Ishikawa (cell line): ENCODE measurements around the gene LUM.

ENCODE experiments used
- CEBPB ChIP-seq: IDR thresholded peaks from 2 replicates; pipeline ENCODE4 v1.6.1; 2012
- CREB1 ChIP-seq: IDR thresholded peaks from 2 replicates; pipeline ENCODE4 v1.6.1; 2012; ENCODE audit warnings: low read depth
- EGR1 ChIP-seq: IDR thresholded peaks from 2 replicates; pipeline ENCODE4 v1.6.1; 2012
- EP300 ChIP-seq: IDR thresholded peaks from 2 replicates; pipeline ENCODE4 v1.6.1; 2012; ENCODE audit warnings: borderline replicate concordance
- FOXM1 ChIP-seq: IDR thresholded peaks from 2 replicates; pipeline ENCODE4 v1.6.1; 2012; ENCODE audit warnings: low read depth, borderline replicate concordance
- NFIC ChIP-seq: IDR thresholded peaks from 2 replicates; pipeline ENCODE4 v1.6.1; 2012
- RAD21 ChIP-seq: IDR thresholded peaks from 2 replicates; pipeline ENCODE4 v1.6.1; 2012; ENCODE audit warnings: low read depth
- REST ChIP-seq: IDR thresholded peaks from 2 replicates; pipeline ENCODE4 v1.6.1; 2012; ENCODE audit warnings: low read depth, mild to moderate bottlenecking
- TAF1 ChIP-seq: IDR thresholded peaks from 2 replicates; pipeline ENCODE4 v1.6.1; 2012; ENCODE audit warnings: low read depth, mild to moderate bottlenecking
- TCF12 ChIP-seq: IDR thresholded peaks from 2 replicates; pipeline ENCODE4 v1.6.1; 2012; ENCODE audit warnings: low read depth
- TEAD4 ChIP-seq: IDR thresholded peaks from 2 replicates; pipeline ENCODE4 v1.6.1; 2012
- YY1 ChIP-seq: IDR thresholded peaks from 2 replicates; pipeline ENCODE4 v1.6.1; 2012; ENCODE audit warnings: low read depth
- ZBTB7A ChIP-seq: IDR thresholded peaks from 2 replicates; pipeline ENCODE4 v1.6.1; 2012; ENCODE audit warnings: low read depth
- TF ChIP-seq, protein P1 (sequence below): IDR thresholded peaks from 2 replicates; pipeline ENCODE4 v1.6.1; 2012
- TF ChIP-seq, protein P2 (sequence below): IDR thresholded peaks from 2 replicates; pipeline ENCODE4 v1.6.1; 2012

Gene LUM

DNA sequence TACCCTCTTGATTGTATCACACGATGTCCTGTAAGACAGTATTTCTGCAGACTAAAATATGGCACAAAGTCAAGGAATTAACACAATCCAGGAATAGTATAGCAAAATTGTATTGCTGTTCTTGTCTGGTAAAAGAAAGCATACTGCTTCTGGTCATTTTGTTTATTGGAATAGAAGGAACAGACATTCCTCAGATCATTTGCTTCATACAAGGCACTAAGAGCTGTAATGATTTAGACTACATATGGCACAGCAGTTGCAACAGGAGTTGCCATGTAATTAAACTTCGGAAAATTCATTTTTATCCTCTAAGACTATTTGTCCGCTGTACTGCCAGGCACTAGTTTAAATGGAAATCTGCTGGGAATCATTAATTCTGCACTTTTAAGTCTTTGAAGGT is 45.9 kb downstream of the LUM start:
- TF ChIP-seq TCF12: no peak
- no peak for TF ChIP-seq REST
- TF ChIP-seq CREB1: no peak
- TF ChIP-seq, protein P1, sequence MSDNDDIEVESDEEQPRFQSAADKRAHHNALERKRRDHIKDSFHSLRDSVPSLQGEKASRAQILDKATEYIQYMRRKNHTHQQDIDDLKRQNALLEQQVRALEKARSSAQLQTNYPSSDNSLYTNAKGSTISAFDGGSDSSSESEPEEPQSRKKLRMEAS: no peak

- TF ChIP-seq CREB1 (no peak), TAF1 (no peak), ZBTB7A (no peak), NFIC (no peak), TEAD4 (no peak), RAD21 (no peak), REST (no peak), EGR1 (no peak), FOXM1 (no peak), EP300 (no peak), TCF12 (no peak), YY1 (no peak)
- TF ChIP-seq, protein P2, sequence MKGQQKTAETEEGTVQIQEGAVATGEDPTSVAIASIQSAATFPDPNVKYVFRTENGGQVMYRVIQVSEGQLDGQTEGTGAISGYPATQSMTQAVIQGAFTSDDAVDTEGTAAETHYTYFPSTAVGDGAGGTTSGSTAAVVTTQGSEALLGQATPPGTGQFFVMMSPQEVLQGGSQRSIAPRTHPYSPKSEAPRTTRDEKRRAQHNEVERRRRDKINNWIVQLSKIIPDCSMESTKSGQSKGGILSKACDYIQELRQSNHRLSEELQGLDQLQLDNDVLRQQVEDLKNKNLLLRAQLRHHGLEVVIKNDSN: no peak
- TF ChIP-seq, protein P1: no peak
Observed at GRCh38 chr12:91064640-91065039, 46.7 kb downstream of the LUM start.

DNA sequence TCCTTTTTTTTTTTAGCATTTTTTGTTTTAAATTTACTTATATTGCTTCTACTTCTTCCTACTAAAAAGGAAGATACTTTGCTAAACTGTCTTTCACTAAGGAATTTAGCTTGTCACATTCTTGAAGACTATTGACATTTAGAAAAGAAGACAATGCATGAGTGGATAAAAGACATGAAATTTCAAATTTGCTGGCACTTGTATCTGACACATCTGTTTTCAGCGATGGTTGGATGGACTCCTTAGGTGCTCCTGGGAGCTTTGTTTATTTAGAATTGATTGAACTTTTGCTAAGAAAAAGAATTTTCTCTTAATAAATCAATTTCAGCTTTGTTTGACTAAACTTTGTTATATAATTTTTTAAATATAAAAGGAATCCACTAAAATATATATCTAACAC is 50.2 kb downstream of the LUM start:
- TF ChIP-seq YY1 (no peak), ZBTB7A (no peak), TAF1 (no peak), TEAD4 (no peak), EGR1 (no peak), TCF12 (no peak), NFIC (no peak), FOXM1 (no peak), CEBPB (no peak)

DNA sequence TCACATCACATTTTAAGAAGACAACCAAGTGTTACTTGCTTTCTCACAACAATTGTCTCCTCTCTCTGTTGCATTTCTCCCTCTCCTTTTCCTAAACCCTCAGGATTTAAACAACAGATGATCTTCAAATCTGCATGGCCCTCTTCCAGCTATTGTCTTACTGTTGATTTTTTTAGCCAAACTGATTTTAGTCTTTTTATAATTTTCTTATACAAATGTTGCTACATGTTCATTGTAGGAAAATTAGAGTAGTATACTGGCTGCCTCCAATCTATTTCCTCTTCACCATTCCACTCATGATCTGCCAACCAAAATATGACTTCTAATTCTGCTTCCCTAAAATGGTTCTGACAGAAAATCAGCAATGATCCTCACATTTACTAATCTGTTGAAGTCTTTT is 52.1 kb downstream of the LUM start:
- no peak for TF ChIP-seq FOXM1
- TF ChIP-seq NFIC: no peak
- TF ChIP-seq TCF12: no peak
- TF ChIP-seq RAD21: no peak
- no peak for TF ChIP-seq TAF1
- no peak for TF ChIP-seq CREB1
- no peak for TF ChIP-seq CEBPB
- TF ChIP-seq, protein P1: no peak
- TF ChIP-seq YY1: no peak
- no peak for TF ChIP-seq EP300
- no peak for TF ChIP-seq ZBTB7A
- no peak for TF ChIP-seq EGR1

DNA sequence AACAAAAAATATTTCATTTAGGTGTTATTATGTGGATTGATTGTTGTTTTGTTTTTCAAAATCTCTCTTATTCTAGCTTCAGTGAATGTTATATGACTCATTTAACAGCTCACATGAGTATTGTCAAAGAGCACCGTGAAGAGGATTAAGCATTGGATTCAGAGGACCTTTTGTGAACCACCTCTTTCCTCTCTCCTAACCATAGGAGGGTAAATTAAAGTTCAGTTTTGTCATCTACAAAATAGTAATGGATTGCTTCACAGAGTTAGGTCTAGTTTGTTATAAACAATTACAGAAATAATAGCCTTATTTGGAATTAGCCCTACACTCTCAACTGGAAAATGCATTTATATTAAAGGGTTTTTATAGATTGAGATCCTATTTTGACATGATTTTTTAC is 52.5 kb downstream of the LUM start:
- TF ChIP-seq REST (no peak), NFIC (no peak), FOXM1 (no peak), CEBPB (no peak), RAD21 (no peak)
